Measurements from ENCODE around the gene FHIT.
A peak's percentile ranks its signal among the peaks of the same experiment; 100 is the strongest.
"Not testable (repeated sequence)": the region's sequence is repeated elsewhere in the genome, so short reads cannot be mapped to it uniquely, and the experiment has no call there.

Gene FHIT

DNA sequence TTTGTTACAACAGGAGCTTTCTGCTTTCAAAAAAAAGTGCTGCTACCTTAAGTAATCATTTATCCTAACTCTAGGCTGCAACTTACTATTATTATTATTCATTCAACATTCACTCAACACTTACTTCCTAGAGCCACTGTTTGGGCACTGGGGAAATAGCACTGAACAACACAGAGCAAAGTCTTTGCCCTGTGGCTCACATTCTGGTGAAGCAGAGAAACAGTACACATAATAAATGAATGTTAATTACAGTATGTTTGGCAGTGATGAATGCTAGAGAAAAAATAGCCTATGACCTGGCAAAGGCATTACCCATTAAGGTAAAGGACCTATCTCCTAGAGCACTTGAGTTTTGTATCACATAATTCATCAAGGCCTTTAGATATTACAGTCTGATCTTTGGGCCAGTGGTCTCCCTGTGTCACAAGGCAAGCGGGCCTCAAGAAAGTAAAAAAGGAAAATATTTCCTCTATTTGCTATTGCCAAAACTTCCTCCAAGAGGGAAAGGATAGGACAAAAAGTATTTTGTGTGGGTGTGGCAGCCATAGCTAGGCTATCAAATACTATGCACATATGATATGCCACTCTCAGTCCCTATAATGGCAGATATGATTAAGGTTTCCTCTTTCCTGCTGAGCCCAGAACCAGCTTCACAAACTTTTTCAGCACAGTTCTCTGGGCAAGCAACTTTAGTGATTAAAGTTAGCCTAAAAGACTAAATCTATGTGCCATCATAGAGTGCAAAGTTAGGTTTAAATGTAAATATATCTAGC, 142.8 kb downstream of the FHIT start:
- DNase-seq = no peak

DNA sequence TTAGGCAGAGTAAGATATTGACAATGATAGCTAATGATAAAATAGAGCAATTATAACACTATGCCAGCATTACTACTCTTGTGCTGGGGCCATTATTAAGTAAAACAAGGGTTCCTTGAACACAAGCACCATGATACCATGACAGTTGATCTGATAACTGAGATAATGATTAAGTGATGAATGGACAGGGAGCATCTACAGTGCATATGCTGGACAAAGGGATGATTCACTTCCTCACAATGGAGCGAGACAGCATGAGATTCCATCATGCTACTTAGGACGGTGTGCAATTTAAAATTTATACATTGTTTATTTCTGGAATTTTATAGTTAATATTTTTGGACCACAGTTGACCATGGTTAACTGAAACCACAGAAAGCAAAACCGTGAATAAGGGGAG, 156.6 kb downstream of the FHIT start:
- no peak for DNase-seq

DNA sequence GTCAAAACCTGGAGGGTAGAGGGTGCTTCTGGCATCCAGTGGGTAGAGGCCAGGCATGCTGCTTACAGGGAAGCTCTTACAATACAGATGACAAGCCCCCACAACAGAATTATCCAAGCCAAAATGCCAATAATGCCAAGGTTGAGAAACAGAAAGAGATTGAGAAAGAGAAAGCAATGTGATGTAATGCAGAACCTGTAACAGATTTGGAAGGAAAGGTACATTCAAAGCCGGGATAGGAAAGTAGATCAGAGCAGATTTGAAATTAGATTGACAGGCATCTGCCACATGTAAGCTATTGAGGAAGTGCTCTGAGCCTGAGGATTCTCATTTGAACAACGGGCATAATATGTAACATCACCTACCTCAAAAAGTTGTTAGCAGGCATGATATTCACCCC, 157.9 kb downstream of the FHIT start:
- DNase-seq = no peak

GRCh38 chr3:61092870-61093269, 158.4 kb downstream of the FHIT start:
- no peak for DNase-seq

- DNase-seq = peak; percentile 63
Measured at GRCh38 chr3:61090389-61091169, 160.7 kb downstream of the FHIT start.

- no peak for DNase-seq
Measured at GRCh38 chr3:61087465-61087864, 163.8 kb downstream of the FHIT start.

DNA sequence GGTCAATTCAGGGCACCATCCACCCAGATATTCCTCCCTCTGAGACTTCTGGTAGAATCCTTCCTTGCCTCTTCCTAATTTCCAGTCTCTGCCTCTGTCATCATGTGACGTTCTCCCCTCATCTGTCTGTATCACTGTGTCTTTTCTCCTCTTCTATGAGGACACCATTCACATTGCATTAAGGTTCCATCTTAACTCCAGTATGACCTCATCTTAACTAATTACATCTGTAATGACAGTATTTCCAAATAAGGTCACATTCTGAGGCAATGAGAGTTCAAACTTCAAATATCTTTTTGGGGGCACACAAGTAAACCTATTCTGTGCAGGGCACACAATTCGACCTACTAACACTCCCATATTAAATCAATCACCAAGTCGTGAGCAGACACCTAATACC, 169.7 kb downstream of the FHIT start:
- no peak for DNase-seq

DNA sequence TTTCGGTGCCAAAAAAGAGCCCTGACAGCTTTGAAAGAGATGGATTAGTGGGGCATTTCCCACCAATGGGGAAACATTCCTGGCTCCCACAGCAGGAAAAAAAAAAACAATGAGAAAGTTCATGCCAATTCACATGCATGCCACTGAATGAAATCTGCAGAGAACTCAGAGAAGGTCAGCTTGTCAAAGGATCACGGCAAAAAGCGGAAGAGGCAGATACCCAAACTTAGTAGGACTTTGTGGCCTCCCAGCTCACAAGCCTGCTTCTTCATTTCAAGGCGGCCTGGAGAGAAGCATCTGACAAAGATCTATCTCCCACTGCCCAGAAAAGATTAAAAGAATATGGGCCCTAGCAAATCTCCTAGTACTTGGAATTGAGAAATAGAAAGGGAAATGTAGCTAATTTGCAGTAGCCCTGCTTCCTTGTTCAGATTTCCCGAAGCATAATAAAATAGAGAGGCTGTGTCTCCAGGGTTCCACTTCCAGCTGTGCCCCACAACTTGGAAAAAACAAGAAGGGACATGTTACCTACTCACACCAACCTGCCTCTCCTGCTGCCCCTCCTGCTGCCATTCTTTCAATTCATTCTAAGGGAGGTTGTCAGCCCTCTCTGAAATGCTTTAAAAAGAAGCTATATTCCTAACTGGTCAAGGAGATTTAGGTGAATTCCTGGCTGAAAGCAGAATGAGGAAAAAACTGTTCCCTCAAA, 170.4 kb downstream of the FHIT start:
- no peak for DNase-seq

DNA sequence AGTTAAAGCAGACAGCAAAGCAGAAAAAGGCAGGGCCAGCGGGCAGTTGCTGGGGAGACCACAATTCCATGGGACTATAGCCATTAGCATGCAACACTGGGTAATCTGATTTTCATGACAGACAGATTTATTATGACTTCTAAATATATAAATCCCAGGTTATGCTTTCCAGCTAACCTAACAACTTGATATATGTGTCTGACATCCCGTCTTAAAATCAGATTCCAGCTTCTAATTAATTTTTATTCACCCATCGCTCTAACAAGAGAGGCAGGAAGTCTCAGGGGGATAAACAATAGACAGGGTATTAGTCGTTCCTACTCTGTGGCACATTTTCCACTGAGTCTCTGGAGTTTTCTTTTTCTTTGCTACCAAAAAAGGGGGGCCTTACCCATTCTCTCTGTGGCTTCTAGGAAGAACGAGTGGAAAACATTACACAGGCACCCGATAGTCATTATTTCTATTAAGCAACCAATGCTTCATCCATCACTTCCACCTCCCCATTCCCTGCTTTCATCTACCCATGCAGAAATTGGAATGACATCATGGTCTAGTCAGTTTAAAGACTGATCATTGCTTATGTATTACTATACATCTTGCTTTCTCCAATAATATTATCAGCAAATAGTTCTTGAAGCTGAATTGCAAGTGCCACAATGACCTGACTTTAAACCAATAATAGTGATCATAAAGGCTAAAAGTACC, 173.1 kb downstream of the FHIT start:
- no peak for DNase-seq

- no peak for DNase-seq
Measured at GRCh38 chr3:61077551-61077950, 173.7 kb downstream of the FHIT start.

DNA sequence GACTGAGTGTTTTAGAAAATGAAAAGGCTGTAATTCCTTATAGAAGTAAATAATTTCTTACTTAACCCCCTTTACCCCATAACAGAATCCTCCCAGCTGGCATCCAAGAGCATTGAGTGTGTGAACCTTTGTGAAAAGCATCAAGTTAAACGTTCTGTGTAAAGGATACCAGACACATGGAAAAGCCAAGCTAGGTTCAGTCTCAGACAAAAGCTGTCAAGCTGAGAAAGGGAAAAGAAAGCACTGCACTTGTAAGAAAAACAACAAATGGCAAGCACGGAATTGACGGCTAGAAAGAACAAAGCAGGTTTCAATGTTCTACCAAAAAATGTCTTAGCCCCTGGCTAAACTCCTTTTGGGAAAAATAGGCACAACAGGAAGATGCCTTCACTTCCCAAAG, 176.5 kb downstream of the FHIT start:
- no peak for DNase-seq

- no peak for DNase-seq
Measured at GRCh38 chr3:61073566-61074165, 177.6 kb downstream of the FHIT start.

DNA sequence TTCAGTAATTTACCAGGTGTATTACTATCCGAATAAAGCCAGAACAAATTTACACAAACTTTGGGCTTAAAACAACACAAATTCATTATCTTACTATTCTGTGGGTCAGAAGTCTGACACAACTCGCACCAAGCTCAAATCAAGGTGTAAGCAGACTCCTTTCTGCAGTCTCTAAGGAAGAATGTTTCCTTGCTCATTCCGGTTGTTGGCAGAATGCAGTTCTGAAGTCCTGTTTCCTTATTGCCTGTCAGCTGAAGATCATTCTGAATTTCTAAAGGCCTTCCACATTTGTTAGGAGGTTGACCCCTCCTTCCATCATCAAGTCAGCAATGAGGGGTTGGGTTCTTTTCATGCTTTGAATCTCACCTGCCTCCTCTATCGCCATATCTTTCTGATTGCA, 183.2 kb downstream of the FHIT start:
- no peak for DNase-seq

DNA sequence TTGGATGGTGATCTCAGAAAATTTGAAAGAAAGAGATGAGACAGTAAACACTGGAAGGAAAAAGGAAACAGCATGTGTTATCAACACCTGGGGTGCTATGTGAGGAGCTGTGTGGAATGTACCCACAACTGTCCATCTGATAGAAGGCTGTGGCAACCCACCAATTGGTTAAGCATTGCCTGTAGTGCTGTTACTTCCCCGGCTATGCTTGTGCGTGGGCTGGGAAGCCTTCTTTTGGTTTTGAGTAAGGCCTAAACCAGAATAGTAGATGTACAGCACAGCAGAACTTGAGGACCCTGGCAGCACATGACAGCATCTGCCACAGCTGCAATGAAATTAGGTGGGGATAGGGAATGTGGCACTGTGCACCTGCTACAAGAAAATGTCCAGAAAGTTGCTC, 184.5 kb downstream of the FHIT start:
- no peak for DNase-seq

DNA sequence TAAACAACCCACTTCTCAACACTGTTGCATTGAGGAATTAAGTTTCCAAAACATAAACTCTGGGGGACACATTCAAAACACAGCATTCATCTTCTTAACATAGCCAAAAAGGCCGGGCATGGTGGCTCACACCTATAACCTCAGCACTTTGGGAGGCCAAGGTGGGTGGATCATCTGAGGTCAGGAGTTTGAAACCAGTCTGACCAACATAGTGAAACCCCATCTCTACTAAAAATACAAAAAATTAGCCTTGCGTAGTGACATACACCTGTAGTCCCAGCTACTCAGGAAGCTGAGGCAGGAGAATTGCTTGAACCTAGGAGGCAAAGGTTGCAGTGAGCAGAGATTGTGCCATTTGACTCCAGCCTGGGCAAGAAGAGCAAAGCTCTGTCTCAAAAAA, 185.0 kb downstream of the FHIT start:
- not testable (repeated sequence) for DNase-seq

- no peak for DNase-seq
Measured at GRCh38 chr3:61065451-61066011, 185.7 kb downstream of the FHIT start.

- no peak for DNase-seq
Measured at GRCh38 chr3:61061092-61061723, 190.0 kb downstream of the FHIT start.

DNA sequence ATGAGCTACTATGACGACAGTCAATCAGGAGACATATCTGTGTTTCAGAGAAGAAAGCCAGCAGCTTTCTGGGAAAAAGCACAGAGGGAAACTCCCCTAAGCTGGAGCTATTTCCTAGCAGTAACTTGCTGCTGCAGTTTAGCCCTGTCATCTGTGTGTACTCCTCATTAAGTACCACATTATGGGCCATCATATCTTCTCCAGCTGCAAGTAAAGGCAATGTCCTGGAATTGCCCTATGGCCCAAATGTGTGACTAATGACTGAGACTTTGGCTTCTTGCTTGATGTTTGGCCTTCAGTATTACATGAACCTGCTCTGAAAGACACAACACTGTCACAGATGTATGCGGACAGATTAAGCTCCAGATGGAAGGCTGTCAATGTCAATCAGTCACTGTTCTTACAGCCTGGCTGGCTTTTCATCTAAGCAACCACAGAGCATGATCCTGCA, 190.8 kb downstream of the FHIT start:
- DNase-seq = peak; percentile 43

- no peak for DNase-seq
Measured at GRCh38 chr3:61058836-61059235, 192.4 kb downstream of the FHIT start.

DNA sequence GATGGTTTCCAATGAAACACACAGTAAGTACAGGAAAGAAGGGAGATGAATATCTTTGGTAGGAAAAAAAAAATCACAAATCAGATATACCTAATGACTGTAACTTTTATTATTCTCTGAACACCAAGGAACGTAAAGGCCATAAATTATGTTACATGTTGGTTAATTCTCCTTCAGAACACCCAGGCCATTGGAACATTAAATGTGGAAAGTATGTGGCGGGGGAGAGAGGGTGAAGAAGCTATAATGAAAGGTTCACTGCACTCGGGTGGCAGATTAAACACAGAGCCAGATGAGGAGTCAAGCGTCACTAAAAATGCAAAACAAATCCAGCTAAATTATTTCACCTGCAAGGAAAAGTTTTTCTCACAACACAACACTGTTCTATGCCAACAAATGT, 193.8 kb downstream of the FHIT start:
- no peak for DNase-seq

DNA sequence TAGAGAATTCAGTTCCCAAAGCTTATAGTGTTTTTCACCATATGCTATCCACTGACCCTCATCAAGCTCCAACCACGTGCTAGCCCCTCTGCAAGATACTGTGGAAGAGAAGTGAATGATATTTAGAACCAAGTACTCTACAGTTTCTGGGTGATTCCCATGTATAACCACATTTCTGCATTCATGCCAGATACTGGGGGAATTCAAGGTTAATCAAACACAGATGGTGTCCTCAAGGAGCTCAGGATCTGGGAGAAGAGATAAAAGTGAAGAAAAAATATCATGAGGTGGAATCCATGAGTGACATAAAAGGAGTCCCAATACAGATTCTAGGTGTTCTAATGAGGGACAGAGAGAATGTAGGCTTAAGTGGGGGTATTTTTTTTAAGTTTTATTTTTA, 195.8 kb downstream of the FHIT start:
- DNase-seq = peak; percentile 63

Data from hematopoietic multipotent progenitor cell treated with erythropoietin and hydrocortisone succinate and interleukin-3 and kit ligand, for 8 days (in vitro differentiated cells).